Measurements from ENCODE around the gene ARL11. TPM values are rescaled to one million over a fixed set of nuclear protein-coding genes. Genes with fewer than 3 reads are reported as not detected.

The ARL11 gene
- total RNA-seq, 2 experiments from 2014 or later, result 0.11 to 0.14 TPM

DNA sequence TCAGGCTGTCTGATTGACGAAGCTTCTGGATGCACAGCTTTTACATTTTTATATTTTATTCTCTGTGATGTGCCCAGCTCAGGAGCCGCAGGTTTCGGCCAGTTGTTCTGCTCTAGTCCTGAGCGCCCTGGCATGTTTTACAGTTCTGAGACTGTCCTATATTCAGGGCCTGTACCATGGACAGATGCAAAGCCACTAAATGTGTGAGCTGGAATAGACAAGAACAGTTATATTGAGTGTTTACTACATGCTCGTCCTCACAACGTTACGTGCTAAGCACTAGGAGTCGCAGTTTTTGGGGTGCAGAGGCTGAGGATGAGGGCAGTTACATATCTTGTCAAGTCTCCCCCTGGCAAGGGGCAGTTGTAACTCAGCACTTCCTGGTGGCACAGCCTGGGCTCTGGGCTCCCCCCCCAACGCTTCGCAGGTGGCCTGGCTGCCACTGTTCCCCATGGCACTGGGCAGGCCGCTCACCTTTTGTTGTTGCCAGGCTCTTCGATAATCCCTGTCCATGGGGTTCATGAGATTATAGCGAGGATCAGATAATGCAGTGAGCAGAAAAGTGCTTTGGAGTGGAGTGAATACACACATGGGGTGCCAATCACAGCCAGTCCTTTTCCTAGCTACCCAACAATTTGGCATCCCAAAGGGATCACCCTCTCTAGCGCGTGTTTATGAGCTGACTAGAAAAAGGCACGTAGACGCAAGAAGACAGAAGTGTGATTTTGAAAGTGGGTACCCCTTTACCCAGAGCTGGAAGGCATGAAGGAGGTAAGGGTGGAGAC, 23.5 kb downstream of the ARL11 start:
- no peak overlapping the region for H3K4me3 ChIP-seq (ENCODE audit: low read length)
- intact Hi-C loops (cut with DNase I, micrococcal nuclease), result loop anchor here in 1 of 2 experiments (5.0 kb wide), 1 partner anchor 196 kb away; no protein-coding TSS in a partner anchor
- no peaks in the 10 kb centered on the region for H3K27me3 Mint-ChIP-seq
- ChIA-PET POLR2A (no interaction called here), CTCF (no interaction called here)
- DNase-seq (no peak), ATAC-seq (ENCODE audit: poor library complexity) (no peak)
- no peaks in the 10 kb centered on the region for H3K4me1 ChIP-seq (ENCODE audit: insufficient read depth, low read length)
- TF ChIP-seq, protein P1, sequence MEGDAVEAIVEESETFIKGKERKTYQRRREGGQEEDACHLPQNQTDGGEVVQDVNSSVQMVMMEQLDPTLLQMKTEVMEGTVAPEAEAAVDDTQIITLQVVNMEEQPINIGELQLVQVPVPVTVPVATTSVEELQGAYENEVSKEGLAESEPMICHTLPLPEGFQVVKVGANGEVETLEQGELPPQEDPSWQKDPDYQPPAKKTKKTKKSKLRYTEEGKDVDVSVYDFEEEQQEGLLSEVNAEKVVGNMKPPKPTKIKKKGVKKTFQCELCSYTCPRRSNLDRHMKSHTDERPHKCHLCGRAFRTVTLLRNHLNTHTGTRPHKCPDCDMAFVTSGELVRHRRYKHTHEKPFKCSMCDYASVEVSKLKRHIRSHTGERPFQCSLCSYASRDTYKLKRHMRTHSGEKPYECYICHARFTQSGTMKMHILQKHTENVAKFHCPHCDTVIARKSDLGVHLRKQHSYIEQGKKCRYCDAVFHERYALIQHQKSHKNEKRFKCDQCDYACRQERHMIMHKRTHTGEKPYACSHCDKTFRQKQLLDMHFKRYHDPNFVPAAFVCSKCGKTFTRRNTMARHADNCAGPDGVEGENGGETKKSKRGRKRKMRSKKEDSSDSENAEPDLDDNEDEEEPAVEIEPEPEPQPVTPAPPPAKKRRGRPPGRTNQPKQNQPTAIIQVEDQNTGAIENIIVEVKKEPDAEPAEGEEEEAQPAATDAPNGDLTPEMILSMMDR (IDR thresholded peaks at IDR 0.05), result no peak
- H3K27ac ChIP-seq (ENCODE audit: low read depth in 1 of 2, low read length in 2 of 2), result no peak overlapping the region
- no peaks in the 10 kb centered on the region for H3K9me3 Mint-ChIP-seq
- H3K9me3 ChIP-seq (ENCODE audit: control insufficient read depth in 1 of 2, insufficient read depth in 1 of 2, low read length in 2 of 2), result no peaks in the 10 kb centered on the region
- peaks cover 7% of the 10 kb centered on the region for H3K36me3 Mint-ChIP-seq (ENCODE audit: low read depth)
- H3K27me3 ChIP-seq (ENCODE audit: control insufficient read depth in 1 of 2, insufficient read depth in 2 of 2, low read length in 2 of 2), result no peaks in the 10 kb centered on the region
- H3K4me1 Mint-ChIP-seq (ENCODE audit: low read depth), result no peaks in the 10 kb centered on the region
- H3K36me3 ChIP-seq (ENCODE audit: insufficient read depth, low read length), result no peaks in the 10 kb centered on the region
- no peak overlapping the region for H3K4me3 Mint-ChIP-seq
- no peak overlapping the region for H3K27ac Mint-ChIP-seq

GRCh38 chr13:49652355-49653305, 24.3 kb downstream of the ARL11 start:
- Mint-ChIP-seq H3K36me3 (ENCODE audit: low read depth) (peaks cover 7% of the 10 kb centered on the region), H3K4me1 (ENCODE audit: low read depth) (no peaks in the 10 kb centered on the region), H3K27me3 (no peaks in the 10 kb centered on the region), H3K9me3 (no peaks in the 10 kb centered on the region), H3K27ac (no peak overlapping the region), H3K4me3 (no peak overlapping the region)
- Histone ChIP-seq H3K4me1 (ENCODE audit: insufficient read depth, low read length) (no peaks in the 10 kb centered on the region), H3K27ac (ENCODE audit: low read depth in 1 of 2, low read length in 2 of 2) (no peak overlapping the region), H3K27me3 (ENCODE audit: control insufficient read depth in 1 of 2, insufficient read depth in 2 of 2, low read length in 2 of 2) (no peaks in the 10 kb centered on the region), H3K4me3 (ENCODE audit: low read length) (no peak overlapping the region), H3K36me3 (ENCODE audit: insufficient read depth, low read length) (no peaks in the 10 kb centered on the region), H3K9me3 (ENCODE audit: control insufficient read depth in 1 of 2, insufficient read depth in 1 of 2, low read length in 2 of 2) (no peaks in the 10 kb centered on the region)
- ChIA-PET CTCF (no interaction called here), POLR2A (no interaction called here)
- TF ChIP-seq, protein P1 (IDR thresholded peaks at IDR 0.05), result no peak
- DNase-seq (peak in 4 of 14 experiments; percentile 11 to 41 (median 33)), ATAC-seq (ENCODE audit: poor library complexity) (peak; percentile 32)
- intact Hi-C loops (cut with DNase I, micrococcal nuclease), result loop anchor here in 1 of 2 experiments (5.0 kb wide), 1 partner anchor 195 kb away; no protein-coding TSS in a partner anchor

DNA sequence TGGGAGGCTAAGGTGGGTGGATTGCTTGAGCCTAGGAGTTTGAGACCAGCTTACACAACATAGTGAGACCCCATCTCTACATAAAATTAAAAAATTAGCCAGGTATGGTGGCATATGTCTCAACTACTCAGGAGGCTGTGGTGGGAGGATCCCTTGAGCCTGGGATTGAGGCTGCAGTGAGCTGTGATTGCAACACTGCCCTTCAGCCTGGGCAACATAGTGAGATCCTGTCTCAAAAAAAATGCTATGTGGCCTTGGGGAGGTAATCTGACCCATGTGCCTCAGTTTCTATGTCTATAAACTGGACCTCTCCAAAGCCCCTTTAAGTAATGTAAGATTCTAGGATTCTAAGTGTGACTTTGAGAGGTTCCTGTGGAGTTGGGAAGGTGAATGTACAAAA, 25.2 kb downstream of the ARL11 start:
- Mint-ChIP-seq H3K4me3 (no peak overlapping the region), H3K27ac (no peak overlapping the region), H3K9me3 (no peaks in the 10 kb centered on the region), H3K27me3 (no peaks in the 10 kb centered on the region), H3K36me3 (ENCODE audit: low read depth) (peaks cover 14% of the 10 kb centered on the region), H3K4me1 (ENCODE audit: low read depth) (no peaks in the 10 kb centered on the region)
- Histone ChIP-seq H3K4me1 (ENCODE audit: insufficient read depth, low read length) (no peaks in the 10 kb centered on the region), H3K36me3 (ENCODE audit: insufficient read depth, low read length) (no peaks in the 10 kb centered on the region), H3K4me3 (ENCODE audit: low read length) (no peak overlapping the region), H3K9me3 (ENCODE audit: control insufficient read depth in 1 of 2, insufficient read depth in 1 of 2, low read length in 2 of 2) (no peaks in the 10 kb centered on the region), H3K27me3 (ENCODE audit: control insufficient read depth in 1 of 2, insufficient read depth in 2 of 2, low read length in 2 of 2) (no peaks in the 10 kb centered on the region), H3K27ac (ENCODE audit: low read depth in 1 of 2, low read length in 2 of 2) (no peak overlapping the region)
- TF ChIP-seq, protein P1 (IDR thresholded peaks at IDR 0.05), result no peak
- no peak for DNase-seq
- no peak for ATAC-seq (ENCODE audit: poor library complexity)
- ChIA-PET CTCF (no interaction called here), POLR2A (no interaction called here)
- intact Hi-C loops (cut with DNase I, micrococcal nuclease), result loop anchor here in 1 of 2 experiments (5.0 kb wide), 1 partner anchor 194 kb away; no protein-coding TSS in a partner anchor

Data from CD4-positive, alpha-beta T cell (primary cell).